Liver (tissue), 3 donors: Measurements from ENCODE around the gene MYBPC1.

Source experiments
- CTCF ChIP-seq: fragments of 150-350 bp; IDR thresholded peaks from 2 replicates; pipeline ENCODE4 v1.5.1; 2017; ENCODE audit warnings: improper control_type of control experiment, low read depth, low read length; ENCODE audit not compliant: missing input control
- EGR1 ChIP-seq, 2 donors: IDR thresholded peaks; 2 replicates each; pipeline ENCODE4 v1.6.1; 2016 to 2018; ENCODE audit warnings: antibody characterized with exemption in 2 of 2, low read depth in 2 of 2
- FOXA1 ChIP-seq: IDR thresholded peaks from 2 replicates; pipeline ENCODE4 v1.6.1; 2016; ENCODE audit warnings: antibody characterized with exemption
- GABPA ChIP-seq, 2 donors: IDR thresholded peaks in 1 of 2; conservative IDR thresholded peaks in 1 of 2; 2 replicates each; pipeline ENCODE4 v1.6.1; 2016; ENCODE audit warnings: antibody characterized with exemption in 2 of 2, mild to moderate bottlenecking in 1 of 2, moderate library complexity in 1 of 2
- JUND ChIP-seq, 2 donors: IDR thresholded peaks; 2 replicates each; pipeline ENCODE4 v1.6.1; 2016; ENCODE audit warnings: antibody characterized with exemption in 2 of 2
- RAD21 ChIP-seq, 2 donors: IDR thresholded peaks; 2 replicates each; pipeline ENCODE4 v1.6.1; 2016; ENCODE audit warnings: antibody characterized with exemption in 2 of 2, mild to moderate bottlenecking in 2 of 2
- REST ChIP-seq: IDR thresholded peaks from 2 replicates; pipeline ENCODE4 v1.6.1; 2016; ENCODE audit warnings: antibody characterized with exemption, mild to moderate bottlenecking
- TAF1 ChIP-seq: conservative IDR thresholded peaks from 2 replicates; pipeline ENCODE4 v1.6.1; 2016; ENCODE audit warnings: antibody characterized with exemption, mild to moderate bottlenecking
- YY1 ChIP-seq: IDR thresholded peaks from 2 replicates; pipeline ENCODE4 v1.6.1; 2016; ENCODE audit warnings: antibody characterized with exemption, mild to moderate bottlenecking
- TF ChIP-seq, protein P1 (sequence below): IDR thresholded peaks from 2 replicates; pipeline ENCODE4 v1.6.1; 2016; ENCODE audit warnings: antibody characterized with exemption
- TF ChIP-seq, protein P2 (sequence below): IDR thresholded peaks from 2 replicates; pipeline ENCODE4 v1.6.1; 2016; ENCODE audit warnings: antibody characterized with exemption
- TF ChIP-seq, protein P3 (sequence below): IDR thresholded peaks from 2 replicates; pipeline ENCODE4 v1.6.1; 2016; ENCODE audit warnings: antibody characterized with exemption
- donor health status: healthy.
- donor health status: healthy.

- TF ChIP-seq, protein P1, sequence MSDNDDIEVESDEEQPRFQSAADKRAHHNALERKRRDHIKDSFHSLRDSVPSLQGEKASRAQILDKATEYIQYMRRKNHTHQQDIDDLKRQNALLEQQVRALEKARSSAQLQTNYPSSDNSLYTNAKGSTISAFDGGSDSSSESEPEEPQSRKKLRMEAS: no peak
- TF ChIP-seq JUND (IDR thresholded peaks at IDR 0.05) (no peak), CTCF (no peak), TAF1 (no peak), GABPA (IDR thresholded peaks at IDR 0.05 in 1 of 2, conservative IDR thresholded peaks at IDR 0.05 in 1 of 2) (no peak), YY1 (no peak), RAD21 (IDR thresholded peaks at IDR 0.05) (no peak), REST (no peak), FOXA1 (no peak), EGR1 (IDR thresholded peaks at IDR 0.05; ENCODE audit: low read depth in 2 of 2) (no peak)
- TF ChIP-seq, protein P2, sequence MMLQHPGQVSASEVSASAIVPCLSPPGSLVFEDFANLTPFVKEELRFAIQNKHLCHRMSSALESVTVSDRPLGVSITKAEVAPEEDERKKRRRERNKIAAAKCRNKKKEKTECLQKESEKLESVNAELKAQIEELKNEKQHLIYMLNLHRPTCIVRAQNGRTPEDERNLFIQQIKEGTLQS: no peak
- TF ChIP-seq, protein P3, sequence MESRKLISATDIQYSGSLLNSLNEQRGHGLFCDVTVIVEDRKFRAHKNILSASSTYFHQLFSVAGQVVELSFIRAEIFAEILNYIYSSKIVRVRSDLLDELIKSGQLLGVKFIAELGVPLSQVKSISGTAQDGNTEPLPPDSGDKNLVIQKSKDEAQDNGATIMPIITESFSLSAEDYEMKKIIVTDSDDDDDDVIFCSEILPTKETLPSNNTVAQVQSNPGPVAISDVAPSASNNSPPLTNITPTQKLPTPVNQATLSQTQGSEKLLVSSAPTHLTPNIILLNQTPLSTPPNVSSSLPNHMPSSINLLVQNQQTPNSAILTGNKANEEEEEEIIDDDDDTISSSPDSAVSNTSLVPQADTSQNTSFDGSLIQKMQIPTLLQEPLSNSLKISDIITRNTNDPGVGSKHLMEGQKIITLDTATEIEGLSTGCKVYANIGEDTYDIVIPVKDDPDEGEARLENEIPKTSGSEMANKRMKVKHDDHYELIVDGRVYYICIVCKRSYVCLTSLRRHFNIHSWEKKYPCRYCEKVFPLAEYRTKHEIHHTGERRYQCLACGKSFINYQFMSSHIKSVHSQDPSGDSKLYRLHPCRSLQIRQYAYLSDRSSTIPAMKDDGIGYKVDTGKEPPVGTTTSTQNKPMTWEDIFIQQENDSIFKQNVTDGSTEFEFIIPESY: no peak
Measured at GRCh38 chr12:101591781-101592180, 3.0 kb upstream of the MYBPC1 start.
